ENCODE data around the gene SNX5.

Gene SNX5

GRCh38 chr20:17914957-17915356, 53.6 kb downstream of the SNX5 start:
- no peak for DNase-seq (ENCODE audit: low read depth)
- no peak overlapping the region for H3K4me3 ChIP-seq (ENCODE audit: low read depth, low read length)
- TF ChIP-seq POLR2A (IDR thresholded peaks at IDR 0.05; ENCODE audit: extremely low read depth, insufficient read length) (no peak), MAX (IDR thresholded peaks at IDR 0.05; ENCODE audit: low read depth, low read length) (no peak), CTCF (IDR thresholded peaks at IDR 0.05; ENCODE audit: low read depth, low read length) (no peak), MYC (IDR thresholded peaks at IDR 0.05; ENCODE audit: low read depth, low read length) (no peak)

GRCh38 chr20:17912916-17913315, 55.7 kb downstream of the SNX5 start:
- DNase-seq (ENCODE audit: low read depth): no peak
- TF ChIP-seq CTCF (IDR thresholded peaks at IDR 0.05; ENCODE audit: low read depth, low read length): no peak
- no peak overlapping the region for H3K4me3 ChIP-seq (ENCODE audit: low read depth, low read length)

- TF ChIP-seq POLR2A (IDR thresholded peaks at IDR 0.05; ENCODE audit: extremely low read depth, insufficient read length) (no peak), MAX (IDR thresholded peaks at IDR 0.05; ENCODE audit: low read depth, low read length) (no peak), MYC (IDR thresholded peaks at IDR 0.05; ENCODE audit: low read depth, low read length) (no peak), CTCF (IDR thresholded peaks at IDR 0.05; ENCODE audit: low read depth, low read length) (no peak)
- no peak overlapping the region for H3K4me3 ChIP-seq (ENCODE audit: low read depth, low read length)
- no peak for DNase-seq (ENCODE audit: low read depth)
Measured at GRCh38 chr20:17911927-17912326, 56.7 kb downstream of the SNX5 start.

GRCh38 chr20:17910828-17911294, 57.7 kb downstream of the SNX5 start:
- no peak for DNase-seq (ENCODE audit: low read depth)
- no peak for TF ChIP-seq MAX (IDR thresholded peaks at IDR 0.05; ENCODE audit: low read depth, low read length)
- no peak for TF ChIP-seq MYC (IDR thresholded peaks at IDR 0.05; ENCODE audit: low read depth, low read length)
- no peak for TF ChIP-seq CTCF (IDR thresholded peaks at IDR 0.05; ENCODE audit: low read depth, low read length)
- no peak for TF ChIP-seq POLR2A (IDR thresholded peaks at IDR 0.05; ENCODE audit: extremely low read depth, insufficient read length)
- no peak overlapping the region for H3K4me3 ChIP-seq (ENCODE audit: low read depth, low read length)

- no peak for DNase-seq (ENCODE audit: low read depth)
- TF ChIP-seq POLR2A (IDR thresholded peaks at IDR 0.05; ENCODE audit: extremely low read depth, insufficient read length): no peak
- no peak for TF ChIP-seq CTCF (IDR thresholded peaks at IDR 0.05; ENCODE audit: low read depth, low read length)
- no peak for TF ChIP-seq MAX (IDR thresholded peaks at IDR 0.05; ENCODE audit: low read depth, low read length)
- no peak for TF ChIP-seq MYC (IDR thresholded peaks at IDR 0.05; ENCODE audit: low read depth, low read length)
- no peak overlapping the region for H3K4me3 ChIP-seq (ENCODE audit: low read depth, low read length)
Measured at GRCh38 chr20:17909869-17910321, 58.7 kb downstream of the SNX5 start.

GRCh38 chr20:17905544-17905943, 63.0 kb downstream of the SNX5 start:
- no peak overlapping the region for H3K4me3 ChIP-seq (ENCODE audit: low read depth, low read length)
- DNase-seq (ENCODE audit: low read depth): no peak
- no peak for TF ChIP-seq MAX (IDR thresholded peaks at IDR 0.05; ENCODE audit: low read depth, low read length)
